ENCODE results near the gene MCRIP2. TPM values are rescaled to one million over a fixed set of nuclear protein-coding genes. Genes with fewer than 3 reads are reported as not detected.

The MCRIP2 gene
- total RNA-seq, 1 donor from 2014 or later, result 181 TPM

DNA sequence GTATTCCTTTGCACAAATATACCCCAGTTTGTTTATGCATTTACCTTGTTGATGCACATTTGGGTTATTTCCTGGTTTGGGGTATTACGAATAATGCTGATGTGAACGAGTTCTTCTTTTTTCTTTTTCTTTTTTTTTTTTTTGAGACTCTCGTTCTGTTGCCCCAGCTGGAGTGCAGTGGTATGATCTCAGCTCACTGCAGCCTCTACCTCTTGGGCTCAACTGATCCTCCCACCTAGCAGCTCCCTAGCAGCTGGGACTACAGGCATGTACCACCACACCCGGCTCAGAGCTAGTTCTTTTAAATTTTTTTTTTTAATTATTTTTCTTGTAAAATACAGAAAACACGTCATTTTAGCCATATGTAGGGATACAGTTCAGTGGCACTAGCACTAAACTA lies 37.7 kb upstream of the MCRIP2 start:
- Histone ChIP-seq H3K9me3 (replicated peaks) (peaks cover 6% of the 10 kb centered on the region), H3K27me3 (ENCODE audit: low read depth) (no peaks in the 10 kb centered on the region), H3K4me1 (no peaks in the 10 kb centered on the region), H3K4me3 (no peak overlapping the region), H3K36me3 (no peaks in the 10 kb centered on the region), H3K27ac (replicated peaks) (no peak overlapping the region)
- intact Hi-C loops (cut with micrococcal nuclease), result no loop called here
- TF ChIP-seq, protein P1, sequence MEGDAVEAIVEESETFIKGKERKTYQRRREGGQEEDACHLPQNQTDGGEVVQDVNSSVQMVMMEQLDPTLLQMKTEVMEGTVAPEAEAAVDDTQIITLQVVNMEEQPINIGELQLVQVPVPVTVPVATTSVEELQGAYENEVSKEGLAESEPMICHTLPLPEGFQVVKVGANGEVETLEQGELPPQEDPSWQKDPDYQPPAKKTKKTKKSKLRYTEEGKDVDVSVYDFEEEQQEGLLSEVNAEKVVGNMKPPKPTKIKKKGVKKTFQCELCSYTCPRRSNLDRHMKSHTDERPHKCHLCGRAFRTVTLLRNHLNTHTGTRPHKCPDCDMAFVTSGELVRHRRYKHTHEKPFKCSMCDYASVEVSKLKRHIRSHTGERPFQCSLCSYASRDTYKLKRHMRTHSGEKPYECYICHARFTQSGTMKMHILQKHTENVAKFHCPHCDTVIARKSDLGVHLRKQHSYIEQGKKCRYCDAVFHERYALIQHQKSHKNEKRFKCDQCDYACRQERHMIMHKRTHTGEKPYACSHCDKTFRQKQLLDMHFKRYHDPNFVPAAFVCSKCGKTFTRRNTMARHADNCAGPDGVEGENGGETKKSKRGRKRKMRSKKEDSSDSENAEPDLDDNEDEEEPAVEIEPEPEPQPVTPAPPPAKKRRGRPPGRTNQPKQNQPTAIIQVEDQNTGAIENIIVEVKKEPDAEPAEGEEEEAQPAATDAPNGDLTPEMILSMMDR (IDR thresholded peaks at IDR 0.05; ENCODE audit: borderline replicate concordance), result no peak
- no peak for DNase-seq

DNA sequence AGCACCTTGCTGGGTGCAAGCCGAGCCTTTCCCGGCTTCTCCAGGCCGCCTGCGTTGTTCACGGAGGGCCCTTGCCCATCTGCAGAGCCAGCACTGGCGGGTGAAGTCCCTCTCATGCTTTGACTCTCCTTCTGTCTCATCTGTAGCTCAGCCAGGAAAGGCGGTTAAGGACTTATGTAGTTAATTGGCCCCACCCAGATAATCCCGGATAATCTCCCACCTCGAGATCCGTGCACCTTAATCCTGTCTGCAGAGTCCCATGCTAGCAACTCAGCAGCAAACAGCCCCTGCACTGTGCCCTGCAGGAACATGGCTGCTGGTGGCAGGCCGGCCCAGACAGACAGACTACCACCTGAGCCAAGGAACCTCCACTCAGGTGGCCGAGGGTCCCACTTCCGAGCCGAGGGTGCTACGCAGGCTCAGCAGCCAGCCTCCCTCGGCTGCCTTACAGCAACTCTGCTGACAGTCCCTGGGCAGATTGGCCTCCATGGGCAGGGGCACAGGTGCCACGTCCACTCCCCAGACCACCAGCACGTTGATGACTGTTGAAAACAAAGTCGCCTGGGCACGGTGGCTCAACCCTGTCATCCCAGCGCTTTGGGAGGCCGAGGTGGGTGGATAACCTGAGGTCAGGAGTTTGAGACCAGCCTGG lies 34.8 kb upstream of the MCRIP2 start:
- TF ChIP-seq, protein P1 (IDR thresholded peaks at IDR 0.05; ENCODE audit: borderline replicate concordance), result no peak
- no peak overlapping the region for H3K27ac ChIP-seq (replicated peaks)
- peaks cover 6% of the 10 kb centered on the region for H3K9me3 ChIP-seq (replicated peaks)
- H3K4me3 ChIP-seq, result no peak overlapping the region
- intact Hi-C loops (cut with micrococcal nuclease), result no loop called here
- H3K36me3 ChIP-seq, result no peaks in the 10 kb centered on the region
- H3K4me1 ChIP-seq, result peaks cover 3% of the 10 kb centered on the region
- no peaks in the 10 kb centered on the region for H3K27me3 ChIP-seq (ENCODE audit: low read depth)
- DNase-seq, result no peak

DNA sequence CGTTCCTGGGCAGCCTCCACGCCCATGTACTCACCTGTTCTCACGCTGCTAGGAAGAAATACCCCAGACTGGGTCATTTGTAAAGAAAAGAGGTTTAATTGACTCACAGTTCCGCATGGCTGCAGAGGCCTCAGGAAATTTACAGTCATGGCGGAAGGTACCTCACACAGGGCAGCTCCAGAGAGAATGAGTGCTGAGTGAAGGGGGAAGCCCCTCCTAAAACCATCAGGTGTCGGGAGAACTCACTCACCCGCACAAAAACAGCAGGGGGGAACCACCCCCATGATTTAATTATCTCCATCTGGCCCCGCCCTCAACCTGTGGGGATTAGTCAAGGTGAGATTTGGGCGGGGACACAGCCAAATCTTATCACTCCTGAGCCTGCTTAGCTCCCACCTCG lies 33.6 kb upstream of the MCRIP2 start:
- TF ChIP-seq, protein P1 (IDR thresholded peaks at IDR 0.05; ENCODE audit: borderline replicate concordance), result no peak
- no peak overlapping the region for H3K4me3 ChIP-seq
- no peak for DNase-seq
- no peak overlapping the region for H3K27ac ChIP-seq (replicated peaks)
- no peaks in the 10 kb centered on the region for H3K36me3 ChIP-seq
- H3K9me3 ChIP-seq (replicated peaks), result peaks cover 6% of the 10 kb centered on the region
- intact Hi-C loops (cut with micrococcal nuclease), result no loop called here
- H3K4me1 ChIP-seq, result peaks cover 3% of the 10 kb centered on the region
- H3K27me3 ChIP-seq (ENCODE audit: low read depth), result no peaks in the 10 kb centered on the region

DNA sequence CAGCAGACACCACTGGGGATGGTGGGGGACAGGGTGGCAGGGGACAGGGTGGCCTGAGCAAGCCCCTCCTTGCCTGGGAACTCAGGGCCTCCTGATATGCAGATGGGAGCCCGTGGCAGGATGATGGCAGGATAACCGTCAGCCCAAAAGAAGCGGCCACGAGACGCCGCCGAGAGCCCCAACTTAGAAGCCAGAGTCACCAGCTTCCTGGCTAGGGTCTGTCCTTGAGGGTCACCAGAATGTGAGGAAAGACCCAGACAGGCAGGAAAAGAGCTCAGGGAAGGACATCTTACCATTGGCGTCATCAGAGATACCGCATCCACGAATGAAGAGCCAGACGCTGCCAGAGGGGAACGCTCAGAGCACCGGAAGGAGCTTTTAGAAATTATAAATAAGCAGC lies 32.3 kb upstream of the MCRIP2 start:
- H3K27ac ChIP-seq (replicated peaks), result no peak overlapping the region
- DNase-seq, result no peak

DNA sequence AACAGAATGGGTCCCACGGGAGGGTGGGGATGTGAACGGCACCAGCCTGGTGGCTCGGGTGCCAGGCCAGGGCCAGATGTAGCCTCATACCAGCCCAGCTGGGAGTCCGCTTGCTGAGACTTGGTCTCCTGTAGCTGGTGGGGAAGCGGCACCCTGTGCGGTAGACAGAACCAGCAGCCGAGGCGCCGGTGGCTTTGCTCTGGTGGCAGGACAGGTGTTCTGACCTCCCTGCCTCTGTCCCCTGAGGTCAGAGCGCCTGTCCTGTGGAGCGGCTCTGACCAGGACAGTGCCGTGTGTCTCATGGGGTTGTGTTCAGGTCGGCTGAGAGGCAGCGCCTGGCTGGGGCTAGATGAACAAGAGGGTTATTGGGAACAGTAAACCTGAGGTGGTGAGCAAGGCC lies 31.6 kb upstream of the MCRIP2 start:
- intact Hi-C loops (cut with micrococcal nuclease), result no loop called here
- TF ChIP-seq, protein P1 (IDR thresholded peaks at IDR 0.05; ENCODE audit: borderline replicate concordance), result no peak
- peaks cover 4% of the 10 kb centered on the region for H3K9me3 ChIP-seq (replicated peaks)
- H3K4me3 ChIP-seq, result no peak overlapping the region
- no peak for DNase-seq
- H3K4me1 ChIP-seq, result peaks cover 3% of the 10 kb centered on the region
- H3K27me3 ChIP-seq (ENCODE audit: low read depth), result no peaks in the 10 kb centered on the region
- no peak overlapping the region for H3K27ac ChIP-seq (replicated peaks)
- H3K36me3 ChIP-seq, result no peaks in the 10 kb centered on the region

More for the DNA sequence above, 32.3 kb upstream of the MCRIP2 start:
- peaks cover 3% of the 10 kb centered on the region for H3K4me1 ChIP-seq
- peaks cover 6% of the 10 kb centered on the region for H3K9me3 ChIP-seq (replicated peaks)
- no peaks in the 10 kb centered on the region for H3K36me3 ChIP-seq
- no peak overlapping the region for H3K4me3 ChIP-seq
- H3K27me3 ChIP-seq (ENCODE audit: low read depth), result no peaks in the 10 kb centered on the region
- TF ChIP-seq, protein P1 (IDR thresholded peaks at IDR 0.05; ENCODE audit: borderline replicate concordance), result no peak
- intact Hi-C loops (cut with micrococcal nuclease), result no loop called here

All from left ventricle myocardium inferior (tissue), 1 donor.